GM23248 (cell line): ENCODE measurements around the gene ANKRD40.

Experiments
- EZH2 ChIP-seq: fragments of 200-600 bp; sonication (generic); IDR thresholded peaks from 2 replicates; pipeline ENCODE4 v1.6.1; 2018; ENCODE audit warnings: antibody characterized with exemption, mild to moderate bottlenecking; ENCODE audit not compliant: insufficient read depth, poor library complexity, severe bottlenecking
- EZH2phosphoT487 ChIP-seq: fragments of 200-600 bp; sonication (generic); IDR thresholded peaks from 2 replicates; pipeline ENCODE4 v1.6.1; 2018; ENCODE audit warnings: antibody characterized with exemption, moderate library complexity, mild to moderate bottlenecking, low read depth; ENCODE audit not compliant: insufficient read depth

GRCh38 chr17:50692448-50693035, 15.2 kb downstream of the ANKRD40 start:
- TF ChIP-seq EZH2 (no peak), EZH2phosphoT487 (no peak)
